Activated effector memory CD4-positive, alpha-beta T cell treated with anti-CD3 and anti-CD28 coated beads, Interleukin-2, amount 50 U/mL, for 16 hours (primary cell): ENCODE data around the gene RNU1-2.
A peak's percentile ranks its signal among the peaks of the same experiment; 100 is the strongest.
"Not testable (repeated sequence)": the region's sequence is repeated elsewhere in the genome, so short reads cannot be mapped to it uniquely, and the experiment has no call there.

Experiments used
- DNase-seq: peaks from one replicate; pipeline ENCODE4 v3.0.0-alpha.2; 2020

RNU1-2 gene

DNA sequence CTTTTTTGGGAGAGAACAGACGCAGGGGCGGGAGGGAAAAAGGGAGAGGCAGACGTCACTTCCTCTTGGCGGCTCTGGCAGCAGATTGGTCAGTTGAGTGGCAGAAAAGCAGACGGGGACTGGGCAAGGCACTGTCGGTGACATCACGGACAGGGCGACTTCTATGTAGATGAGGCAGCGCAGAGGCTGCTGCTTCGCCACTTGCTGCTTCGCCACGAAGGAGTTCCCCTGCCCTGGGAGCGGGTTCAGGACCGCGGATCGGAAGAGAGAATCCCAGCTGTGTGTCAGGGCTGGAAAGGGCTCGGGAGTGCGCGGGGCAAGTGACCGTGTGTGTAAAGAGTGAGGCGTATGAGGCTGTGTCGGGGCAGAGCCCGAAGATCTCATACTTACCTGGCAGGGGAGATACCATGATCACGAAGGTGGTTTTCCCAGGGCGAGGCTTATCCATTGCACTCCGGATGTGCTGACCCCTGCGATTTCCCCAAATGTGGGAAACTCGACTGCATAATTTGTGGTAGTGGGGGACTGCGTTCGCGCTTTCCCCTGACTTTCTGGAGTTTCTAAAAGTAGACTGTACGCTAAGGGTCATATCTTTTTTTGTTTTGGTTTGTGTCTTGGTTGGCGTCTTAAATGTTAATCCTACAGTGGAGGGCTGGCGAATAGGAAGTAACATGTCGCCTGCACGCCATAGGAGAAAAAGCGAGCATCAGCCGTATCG lies at the start of gene RNU1-2:
RNU1-2 (plus strand) TSS at position 383 of the 718 bp plus-strand sequence.
- peak; percentile 94 for DNase-seq

DNA sequence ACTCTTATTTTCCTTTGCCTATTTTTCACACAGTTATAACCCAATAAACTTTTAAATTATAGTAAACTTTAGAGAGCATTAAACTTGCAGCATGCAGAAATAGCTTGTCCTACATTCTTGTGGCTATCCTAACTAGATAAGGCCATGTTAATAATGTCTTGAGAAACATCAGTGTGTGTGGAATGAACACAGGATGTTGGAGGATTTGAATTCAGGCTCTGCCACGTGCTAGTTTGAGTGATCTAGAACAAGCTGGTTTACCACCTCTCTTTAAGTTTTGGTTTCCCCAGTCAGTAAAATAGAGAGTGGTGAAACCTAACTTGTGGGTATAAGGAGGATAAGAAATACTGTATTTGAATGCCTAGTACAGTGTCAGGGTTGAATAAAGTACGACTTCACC lies 39.6 kb upstream of the RNU1-2 start:
- DNase-seq = not testable (repeated sequence)

DNA sequence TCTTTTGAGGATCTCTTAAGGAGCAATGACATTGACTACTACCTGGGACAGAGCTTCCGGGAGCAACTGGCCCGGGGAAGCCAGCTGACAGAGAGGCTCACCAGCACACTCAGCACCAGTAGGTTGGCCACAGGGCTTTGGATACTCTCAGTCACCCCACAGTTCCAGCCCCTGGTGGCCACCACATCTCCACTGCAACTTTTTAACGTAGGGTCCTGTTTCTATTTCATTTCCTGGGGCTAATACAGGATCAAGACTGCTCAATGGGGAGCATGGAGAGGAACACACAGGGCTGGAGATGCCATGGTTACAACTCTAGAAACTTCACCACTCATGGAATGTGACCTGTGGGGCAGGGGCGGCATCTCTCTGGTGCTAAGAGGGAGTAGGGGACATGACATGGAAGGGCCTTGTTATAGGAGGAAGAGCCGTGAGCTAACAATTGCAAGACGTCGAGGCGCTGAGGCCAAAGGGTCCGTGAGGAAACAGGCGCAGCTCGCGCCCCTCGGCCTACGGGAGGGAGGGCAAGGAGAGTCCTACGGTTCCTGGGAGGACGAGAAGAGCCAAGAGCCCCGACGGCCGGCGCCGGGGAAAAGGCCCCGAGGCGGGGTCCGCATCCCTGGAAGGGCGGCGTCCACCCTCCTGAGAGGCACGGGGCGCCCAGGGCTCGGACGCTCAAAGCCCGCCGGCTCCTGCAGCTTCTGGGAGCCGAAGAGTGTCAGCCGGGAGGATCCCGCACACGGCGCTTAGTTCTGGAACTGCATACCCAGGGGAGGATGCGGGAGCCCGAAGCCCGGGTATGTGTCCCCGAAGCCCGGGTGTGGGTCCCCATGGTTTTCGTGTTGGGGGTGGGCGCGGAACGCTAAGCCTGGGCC lies 36.4 kb upstream of the RNU1-2 start:
- not testable (repeated sequence) for DNase-seq

DNA sequence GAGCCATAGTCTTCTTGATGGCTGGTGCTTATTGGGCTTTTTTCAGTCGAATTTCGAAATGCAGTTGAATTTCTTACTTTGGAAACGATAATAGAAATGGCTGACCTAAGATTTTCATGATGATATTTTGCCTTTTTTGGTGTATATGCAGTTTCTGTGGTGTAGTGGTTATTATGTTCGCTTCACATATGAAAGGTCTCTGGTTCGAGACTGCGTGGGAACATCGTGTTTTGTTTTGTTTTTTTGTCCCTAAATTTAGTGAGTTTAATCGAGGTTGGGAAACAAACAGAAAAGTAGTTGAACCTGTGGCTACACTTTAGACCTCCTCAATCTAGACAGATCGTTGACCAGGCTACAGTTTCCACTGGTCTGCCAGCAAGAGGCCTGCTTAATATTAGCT lies 35.7 kb upstream of the RNU1-2 start:
- DNase-seq = not testable (repeated sequence)

DNA sequence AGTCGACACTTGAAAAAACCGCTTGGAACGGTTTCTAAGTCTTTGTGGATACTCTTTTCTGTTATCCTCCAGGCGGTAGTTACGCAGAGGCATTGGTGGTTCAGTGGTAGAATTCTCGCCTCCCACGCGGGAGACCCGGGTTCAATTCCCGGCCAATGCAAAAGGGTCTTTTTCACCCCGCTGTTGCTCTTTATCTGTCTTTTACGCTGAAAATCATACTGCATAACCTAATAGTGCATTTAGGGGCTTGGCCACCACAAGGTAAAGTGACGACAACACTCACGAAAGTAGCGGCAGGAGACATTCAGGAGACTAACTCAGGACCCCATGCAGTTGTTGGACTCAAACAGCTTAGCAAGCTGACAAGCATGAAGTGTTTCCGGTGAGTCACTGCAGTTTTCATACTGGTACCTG lies 33.9 kb upstream of the RNU1-2 start:
- not testable (repeated sequence) for DNase-seq

DNA sequence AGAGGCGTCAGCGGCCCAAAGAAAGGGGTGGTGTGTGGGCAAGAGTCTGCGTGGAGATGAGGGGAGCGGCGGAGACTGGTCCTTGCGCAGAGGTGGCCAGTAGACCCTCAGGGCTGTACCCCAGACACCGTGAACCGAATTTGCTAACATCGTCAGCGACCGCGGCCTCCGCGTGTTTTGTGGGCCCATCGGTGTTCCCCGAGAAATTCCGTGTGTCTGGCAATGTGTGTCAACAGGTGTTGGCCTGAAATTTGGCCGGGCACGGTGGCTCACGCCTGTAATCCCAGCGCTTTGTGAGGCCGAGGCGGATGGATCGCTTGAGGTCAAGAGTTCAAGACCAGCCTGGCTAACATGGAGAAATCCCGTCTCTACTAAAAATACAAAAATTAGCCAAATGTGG lies 33.4 kb upstream of the RNU1-2 start:
- DNase-seq = not testable (repeated sequence)

DNA sequence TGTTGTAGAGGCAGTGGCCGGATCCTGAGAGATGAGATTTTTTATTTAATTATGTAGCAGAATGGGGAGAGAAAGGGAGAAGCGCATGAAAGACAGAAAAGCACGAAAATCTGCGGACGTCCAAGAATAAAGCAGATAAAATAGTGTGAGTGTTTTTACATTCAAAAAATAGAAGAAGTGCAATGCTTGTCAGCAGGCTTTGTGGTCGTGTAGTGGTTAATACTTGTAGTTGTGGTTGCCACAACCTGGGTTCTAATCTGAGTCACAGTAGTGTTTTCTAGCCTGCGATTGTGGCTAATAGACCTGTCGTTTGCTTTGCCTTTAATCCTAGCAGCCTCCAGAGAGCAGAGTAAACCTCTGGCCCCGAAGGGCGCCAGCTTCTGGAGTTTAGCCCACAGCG lies 32.8 kb upstream of the RNU1-2 start:
- not testable (repeated sequence) for DNase-seq

DNA sequence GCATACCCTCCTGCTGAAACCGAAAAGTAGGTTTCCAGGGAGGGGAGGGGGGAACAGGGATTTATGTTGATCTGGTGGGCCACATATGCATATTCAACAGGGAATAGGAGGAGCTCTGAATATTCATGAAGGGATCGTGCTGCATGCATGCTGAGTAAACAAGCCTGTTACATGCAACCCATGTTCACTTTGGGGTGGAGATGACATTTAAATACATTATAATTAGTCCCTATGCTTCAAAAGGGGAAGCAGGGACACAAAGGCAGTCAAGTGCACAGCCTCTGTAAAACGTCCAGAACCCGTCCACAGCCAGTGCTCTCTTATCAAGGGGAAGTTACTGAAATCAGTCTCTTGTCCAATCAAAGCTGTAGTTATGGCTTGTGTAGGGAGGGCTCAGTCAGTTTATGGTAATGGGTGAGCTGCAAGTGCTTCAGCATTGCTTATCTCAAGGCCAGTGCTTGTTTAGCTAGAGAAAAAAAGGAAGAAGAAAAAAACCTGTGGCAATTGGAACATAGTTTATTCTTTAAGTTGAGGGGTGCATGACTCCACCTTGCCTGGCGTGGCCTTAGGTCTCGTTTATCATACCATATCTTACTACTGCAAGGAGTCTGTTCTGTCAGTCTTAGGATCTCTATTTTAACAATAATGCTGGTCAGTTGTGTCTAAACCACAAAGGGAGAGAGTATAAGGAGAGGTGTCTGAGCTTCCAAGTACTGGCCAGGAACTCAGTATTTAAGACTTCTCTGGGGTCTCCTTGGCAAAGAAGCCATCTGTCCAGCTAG lies 28.7 kb upstream of the RNU1-2 start:
- not testable (repeated sequence) for DNase-seq

DNA sequence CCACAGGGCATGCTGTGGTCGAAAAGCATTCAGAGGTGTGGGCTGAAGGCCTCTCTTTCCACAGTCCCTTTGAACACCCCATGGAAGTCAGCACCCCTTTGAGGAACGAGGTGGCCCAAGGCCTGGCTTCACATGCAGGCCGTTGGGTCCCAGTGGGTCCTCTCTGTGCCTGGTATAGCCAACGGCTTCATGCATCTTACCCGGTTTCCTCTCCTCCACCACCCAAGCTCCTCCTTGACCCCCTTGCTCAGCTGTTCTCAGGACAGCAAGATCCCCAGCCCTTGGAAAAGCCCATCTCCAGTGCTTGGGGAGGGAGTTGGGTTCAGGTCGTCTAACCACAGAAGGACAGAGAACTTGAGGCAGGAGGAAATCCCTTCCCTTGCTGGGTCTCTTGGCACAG lies 27.0 kb upstream of the RNU1-2 start:
- DNase-seq = not testable (repeated sequence)

DNA sequence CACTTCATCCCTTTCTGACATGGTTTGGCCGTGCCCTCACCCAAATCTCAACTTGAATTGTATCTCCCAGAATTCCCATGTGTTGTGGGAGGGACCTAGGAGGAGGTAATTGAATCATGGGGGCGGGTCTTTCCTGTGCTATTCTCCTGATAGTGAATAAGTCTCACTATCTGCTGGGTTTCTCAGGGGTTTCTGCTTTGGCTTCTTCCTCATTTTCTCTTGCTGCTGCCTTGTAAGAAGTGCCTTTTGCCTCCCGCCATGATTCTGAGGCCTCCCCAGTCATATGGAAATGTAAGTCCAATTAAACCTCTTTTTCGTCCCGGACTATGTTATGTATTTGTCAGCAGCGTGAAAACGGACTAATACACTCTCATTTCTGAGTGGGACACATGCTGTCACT lies 25.8 kb upstream of the RNU1-2 start:
- not testable (repeated sequence) for DNase-seq

DNA sequence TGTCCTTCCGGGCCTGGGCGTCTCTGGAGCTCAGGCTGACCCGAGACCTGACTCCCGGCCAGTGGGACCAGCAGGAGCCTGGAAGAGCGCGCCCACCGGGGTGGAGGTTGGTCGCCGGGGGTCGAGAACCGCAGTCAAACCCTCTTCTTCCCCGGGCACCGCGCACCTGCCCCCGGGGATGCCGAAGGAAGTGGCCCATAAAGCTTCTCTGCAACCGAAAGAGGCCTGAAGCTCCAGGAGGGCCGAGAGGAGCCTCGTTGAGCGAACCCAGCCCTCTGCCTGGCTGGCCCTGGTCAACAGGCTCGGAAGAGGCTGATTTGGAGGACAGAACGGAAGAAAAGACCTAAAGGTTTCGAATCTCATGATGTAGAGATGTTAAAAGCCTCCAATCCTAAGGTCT lies 24.6 kb upstream of the RNU1-2 start:
- DNase-seq = not testable (repeated sequence)

DNA sequence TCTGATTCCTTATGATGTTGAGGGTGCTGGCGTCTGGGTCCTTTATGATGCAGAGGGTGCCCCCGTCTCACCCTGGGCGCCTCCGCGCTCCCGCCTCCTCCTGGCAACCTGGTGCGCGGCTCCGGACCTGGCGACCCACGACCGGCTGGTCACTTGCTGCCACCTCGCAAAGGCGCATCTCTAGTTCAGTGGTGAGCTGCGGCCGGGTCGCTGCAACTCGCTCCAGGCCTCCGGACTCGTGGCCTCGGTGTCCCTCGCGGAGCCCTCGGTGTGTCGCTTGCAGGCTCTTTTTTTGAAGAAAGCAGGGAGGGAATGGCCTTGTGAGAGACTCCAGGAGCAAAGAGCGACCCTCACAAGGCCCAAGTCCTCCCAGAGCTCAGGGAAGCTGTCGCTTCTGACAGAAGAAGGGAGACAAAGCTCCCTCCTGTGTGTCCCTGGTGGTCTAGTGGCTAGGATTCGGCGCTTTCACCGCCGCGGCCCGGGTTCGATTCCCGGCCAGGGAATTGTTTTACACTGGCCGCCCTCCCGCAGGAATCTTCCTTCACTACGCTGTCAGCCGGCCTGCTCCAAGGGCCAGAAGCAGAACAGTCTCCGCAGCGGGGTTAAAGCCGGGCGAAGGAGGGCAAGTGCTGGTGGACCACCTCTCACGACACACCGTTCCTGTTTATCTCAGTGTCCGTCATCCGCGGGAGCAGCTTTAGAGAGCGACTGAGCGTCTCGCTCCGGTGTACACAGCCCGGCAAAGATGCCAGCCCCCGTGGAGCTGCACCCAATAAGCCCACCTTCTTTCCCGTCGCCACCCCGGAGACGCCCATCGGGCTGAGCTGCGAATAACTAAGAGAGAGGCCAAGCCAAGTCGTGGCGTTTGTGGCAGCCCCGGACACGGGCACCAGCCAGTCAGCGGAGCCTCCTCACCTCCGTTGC lies 23.4 kb upstream of the RNU1-2 start:
- DNase-seq = peak; percentile 70

DNA sequence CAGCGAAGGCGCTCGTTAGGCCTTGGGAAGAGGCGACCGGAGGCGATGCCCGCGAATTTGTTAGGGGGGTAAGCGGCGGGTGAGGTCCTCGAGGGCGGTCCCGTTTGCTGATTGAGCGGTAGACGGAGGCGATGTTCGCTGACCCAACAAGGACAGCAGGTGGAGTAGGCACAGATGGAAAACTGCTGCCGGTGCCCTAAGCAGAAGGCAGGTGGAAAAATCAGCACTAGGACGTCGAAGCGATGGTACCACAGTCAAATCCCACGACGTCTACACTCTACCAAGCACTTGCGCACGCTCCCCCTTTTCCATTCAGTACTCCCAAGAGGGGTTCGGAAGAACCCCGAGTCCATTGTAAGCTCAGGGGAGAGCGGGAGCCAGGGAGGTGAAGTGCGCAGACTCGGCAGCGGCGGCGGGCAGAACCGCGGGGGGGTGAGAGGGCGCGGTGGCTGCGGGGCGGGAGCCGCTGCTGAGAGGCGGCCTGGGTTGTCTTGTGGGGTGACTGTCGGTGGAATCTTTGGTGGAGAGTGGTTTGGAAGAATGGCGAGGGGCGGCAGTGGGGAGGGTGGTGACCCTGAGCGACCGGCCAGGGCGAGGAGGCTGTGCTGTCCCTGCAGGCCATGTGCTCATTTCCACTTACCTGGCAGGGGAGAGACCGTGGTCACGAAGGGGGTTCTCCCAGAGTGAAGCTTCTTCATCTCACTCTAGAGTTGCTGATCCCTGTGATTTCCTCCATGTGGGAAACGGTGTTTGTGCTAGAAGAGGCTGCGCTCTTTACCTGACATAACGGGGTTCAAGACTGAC lies 22.5 kb upstream of the RNU1-2 start:
- peak; percentile 86 for DNase-seq

DNA sequence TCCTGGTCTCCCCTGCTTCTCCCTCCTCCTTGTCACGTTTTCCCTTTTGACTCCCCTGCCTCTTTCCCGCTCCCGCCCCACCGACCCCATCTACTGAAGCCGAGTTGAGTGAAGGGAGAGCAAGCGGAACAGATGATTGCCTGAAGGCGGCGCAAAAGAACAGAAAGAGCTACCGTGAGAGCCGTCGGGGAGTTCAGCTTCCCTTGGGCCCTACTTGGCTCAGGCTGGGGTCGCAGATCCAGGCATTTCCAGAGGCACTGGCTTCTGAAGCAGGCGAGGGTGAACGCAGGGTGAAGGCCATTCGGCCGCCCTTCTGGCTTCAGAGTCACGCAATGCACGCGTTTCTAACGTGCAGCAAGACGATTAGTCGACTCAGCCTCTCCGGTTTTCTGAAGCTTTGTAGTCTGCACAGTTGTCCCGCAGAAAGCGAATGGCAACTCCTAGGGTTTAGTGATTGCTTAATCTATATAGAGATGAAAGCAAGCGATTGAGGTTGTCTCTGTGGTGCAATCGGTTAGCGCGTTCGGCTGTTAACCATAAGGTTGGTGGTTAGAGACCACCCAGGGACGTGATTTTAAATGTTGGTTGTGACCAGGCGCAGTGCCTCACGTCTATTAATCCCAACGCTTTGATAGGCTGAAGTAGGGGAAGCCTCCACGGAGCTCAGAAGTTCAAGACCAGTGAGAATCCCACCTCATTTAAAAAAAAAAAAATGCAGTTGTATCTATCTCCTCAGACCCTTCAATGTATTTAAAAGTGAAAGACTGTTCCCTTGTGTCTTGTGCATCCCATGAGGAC lies 20.6 kb upstream of the RNU1-2 start:
- not testable (repeated sequence) for DNase-seq

DNA sequence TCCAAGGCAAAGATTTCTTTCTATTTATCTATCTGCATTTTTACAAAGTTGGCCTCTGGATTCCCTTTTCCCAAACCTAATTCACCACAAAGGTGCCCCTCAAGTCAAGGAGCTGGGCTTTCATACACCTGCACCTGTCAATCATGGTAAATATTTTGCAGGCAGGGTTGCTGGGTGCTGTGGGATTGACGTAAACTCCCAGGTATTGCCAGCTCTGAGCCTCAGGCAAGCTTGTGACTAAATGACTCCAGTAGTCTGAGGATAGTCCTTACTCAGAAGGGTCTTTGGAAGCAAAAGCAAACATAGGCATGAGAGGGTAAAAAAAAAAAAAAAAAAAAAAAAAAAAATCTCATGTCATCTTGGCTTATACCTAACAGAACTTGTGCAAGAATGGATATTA lies 14.0 kb upstream of the RNU1-2 start:
- DNase-seq = not testable (repeated sequence)

DNA sequence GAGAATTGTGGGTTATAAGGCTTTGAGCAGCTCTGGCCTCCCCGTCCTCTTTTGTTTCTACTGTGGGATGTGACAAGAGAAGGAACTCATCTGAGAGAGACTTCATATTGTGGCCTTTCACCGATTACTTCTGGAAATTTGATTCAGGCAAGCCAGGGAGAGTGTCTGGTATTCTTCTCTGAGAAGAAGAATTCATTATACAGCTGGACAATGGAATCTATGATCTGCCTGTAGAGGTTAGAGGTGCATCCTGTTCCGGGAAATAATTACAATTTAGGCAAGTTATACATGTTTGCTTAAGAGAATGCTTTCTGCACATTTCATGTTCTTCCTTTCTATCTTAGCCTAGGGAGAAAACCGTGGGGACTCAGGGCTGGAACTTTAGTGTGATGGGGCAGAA lies 12.8 kb upstream of the RNU1-2 start:
- no peak for DNase-seq

DNA sequence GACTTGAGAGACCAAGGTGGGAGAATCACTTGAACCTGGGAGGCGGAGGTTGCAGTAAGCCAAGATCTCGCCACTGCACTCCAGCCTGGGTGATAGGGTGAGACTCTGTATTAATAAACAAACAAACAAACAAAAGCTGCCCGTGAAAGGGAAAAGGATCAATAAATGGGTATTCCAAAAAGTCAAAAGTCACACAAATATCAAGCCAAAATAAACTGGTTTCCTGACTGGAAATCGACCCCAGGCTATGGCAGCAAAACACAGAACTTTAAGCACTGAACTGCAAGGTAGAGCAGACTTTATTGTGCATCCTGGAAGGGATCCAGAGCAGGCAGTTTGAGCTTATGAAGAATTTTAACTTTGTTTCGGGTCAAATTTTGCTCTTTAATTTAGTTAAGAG lies 11.3 kb upstream of the RNU1-2 start:
- DNase-seq = not testable (repeated sequence)

DNA sequence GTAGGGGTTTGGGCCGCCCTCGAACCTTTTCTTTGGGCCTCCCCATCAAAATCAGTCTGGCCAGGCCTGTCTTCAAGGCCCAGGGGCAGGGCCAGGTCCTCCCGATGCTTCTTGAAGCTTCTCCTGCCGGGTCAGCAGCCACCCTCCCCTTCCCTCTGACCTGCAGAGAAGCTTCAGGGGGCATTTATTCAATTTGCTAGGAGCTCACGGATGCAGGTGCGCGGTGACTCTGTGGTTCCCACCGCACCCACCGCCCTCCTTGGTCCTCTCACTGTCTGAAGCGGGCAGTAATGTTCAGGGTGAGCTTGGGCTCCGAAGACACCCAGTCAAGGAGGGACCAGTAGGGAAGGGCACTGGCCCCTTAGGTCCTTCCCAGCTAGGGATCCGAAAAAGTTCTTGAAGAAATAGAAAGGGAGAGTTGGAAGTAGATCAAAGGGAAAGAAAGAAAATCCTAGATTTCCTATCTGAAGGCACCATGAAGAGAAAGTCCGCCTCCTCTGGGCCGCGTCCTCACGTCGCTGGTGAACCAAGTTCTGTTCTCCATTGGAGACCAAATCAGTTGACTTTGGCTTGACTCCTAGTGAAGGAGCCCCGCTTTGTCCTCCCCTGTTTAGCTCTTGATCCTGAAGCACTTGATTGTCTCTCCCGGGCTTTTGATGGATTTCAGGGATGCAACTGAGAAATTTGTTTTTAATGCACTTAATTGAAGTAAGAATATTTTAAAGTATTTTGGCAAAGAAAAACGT lies 8.7 kb upstream of the RNU1-2 start:
- DNase-seq = no peak
